ENCODE results near the gene ASB1.

Gene ASB1

GRCh38 chr2:238473523-238473922, 46.8 kb downstream of the ASB1 start:
- DNase-seq, result no peak

DNA sequence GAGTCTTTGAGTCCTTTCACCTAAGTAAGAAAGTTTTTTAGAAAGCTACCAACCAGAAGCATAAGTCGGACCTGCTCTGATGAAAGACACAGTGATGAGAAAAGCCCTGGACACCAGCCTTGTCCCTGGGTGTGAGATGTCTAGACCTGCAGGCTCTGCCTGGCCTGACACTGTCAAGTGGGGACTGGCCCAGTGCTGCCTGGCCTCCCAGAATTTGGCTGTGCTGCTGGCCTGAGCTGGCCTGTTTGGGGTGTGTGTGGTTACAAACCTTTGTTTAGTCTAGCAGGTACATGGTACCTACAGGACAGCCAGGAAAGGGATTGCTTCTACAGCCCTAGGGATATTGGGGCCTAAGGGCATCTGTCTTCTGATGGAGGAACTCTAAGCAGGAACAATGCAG, 48.3 kb downstream of the ASB1 start:
- DNase-seq, result no peak

DNA sequence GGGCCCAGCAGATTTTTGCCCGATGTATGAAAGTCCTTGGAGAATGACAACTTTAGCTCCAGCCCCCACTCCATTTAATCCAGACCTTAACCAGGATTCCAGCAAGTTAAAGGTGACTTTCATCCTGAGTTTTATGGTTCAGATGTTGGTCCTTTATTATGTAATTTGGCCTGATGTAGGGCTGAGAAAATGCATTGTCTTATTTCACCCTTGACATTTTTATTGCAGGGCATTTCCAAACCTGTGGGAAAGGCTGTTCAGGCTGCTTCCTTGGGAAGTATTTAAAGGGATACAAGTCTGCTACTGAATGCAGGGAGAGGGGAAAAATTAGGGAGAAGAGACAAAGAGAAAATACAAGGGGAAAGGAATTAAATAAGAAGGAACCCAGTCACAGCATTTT, 48.8 kb downstream of the ASB1 start:
- no peak for DNase-seq

- DNase-seq, result no peak
These were observed 49.5 kb downstream of the ASB1 start for GRCh38 chr2:238476258-238476657.

- DNase-seq, result no peak
These were observed 51.5 kb downstream of the ASB1 start for GRCh38 chr2:238478216-238478615.

- DNase-seq, result no peak
These were observed 53.1 kb downstream of the ASB1 start for GRCh38 chr2:238479847-238480246.

DNA sequence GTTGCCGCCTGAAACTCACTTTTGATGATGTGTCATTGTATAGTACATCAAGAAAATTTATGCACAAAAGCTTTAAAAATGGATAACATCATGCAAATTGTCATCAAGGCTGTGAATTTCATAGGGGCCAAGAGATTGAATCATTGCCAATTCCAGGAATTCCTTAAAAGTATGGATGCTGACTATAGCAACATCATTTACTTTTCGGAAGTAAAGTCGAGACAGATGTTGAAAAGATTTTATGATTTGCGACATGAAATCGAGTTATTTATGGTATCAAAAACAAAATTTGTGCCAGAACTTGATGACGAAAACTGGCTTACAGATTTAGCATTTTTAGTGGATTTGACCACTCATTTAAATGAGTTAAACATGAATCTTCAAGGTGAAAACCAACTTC, 56.3 kb downstream of the ASB1 start:
- DNase-seq, result no peak

DNA sequence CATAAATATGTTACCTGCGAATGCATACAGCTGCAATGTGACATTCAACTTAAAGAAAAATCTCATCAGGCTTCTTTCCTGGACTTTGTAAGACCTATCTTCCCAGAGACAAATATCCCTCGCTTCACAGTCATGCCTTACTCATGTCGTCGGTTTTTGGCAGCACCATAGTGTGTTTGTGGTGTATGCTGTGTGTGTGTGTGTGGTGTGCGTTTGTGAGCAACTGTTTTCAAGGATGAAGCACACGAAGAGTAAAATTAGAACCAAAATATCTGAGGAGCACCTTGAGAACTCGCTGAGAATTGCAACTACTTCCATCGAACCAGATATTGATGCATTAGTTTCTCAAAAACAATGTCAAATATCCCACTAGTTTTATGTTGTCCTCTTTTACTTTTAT, 56.9 kb downstream of the ASB1 start:
- no peak for DNase-seq

GRCh38 chr2:238484522-238485452, 58.1 kb downstream of the ASB1 start:
- DNase-seq, result no peak

DNA sequence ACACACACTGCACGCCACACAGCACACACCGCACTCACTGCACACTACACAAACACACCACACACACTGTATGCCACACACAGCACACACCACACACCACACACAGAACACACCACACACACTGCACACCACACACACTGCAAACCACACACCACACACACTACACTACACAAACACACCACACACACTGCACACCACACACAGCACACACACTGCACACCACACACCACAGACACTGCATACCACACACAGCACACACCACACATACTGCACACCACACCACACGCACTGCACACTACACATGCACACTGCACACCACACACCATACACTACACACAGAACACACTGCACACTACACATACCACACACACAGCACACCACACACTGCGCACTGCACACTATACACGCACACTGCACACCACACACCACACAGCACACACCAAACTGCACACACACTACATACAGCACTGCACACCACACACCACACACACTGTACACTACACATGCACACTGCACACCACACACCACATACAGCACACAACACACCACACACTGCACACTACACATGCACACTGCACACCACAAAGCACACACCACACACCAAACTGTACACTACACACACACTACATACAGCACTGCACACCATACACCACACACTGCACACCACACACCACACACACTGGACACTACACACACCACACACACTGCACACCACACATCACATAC, 59.6 kb downstream of the ASB1 start:
- no peak for DNase-seq

GRCh38 chr2:238487134-238487533, 60.4 kb downstream of the ASB1 start:
- DNase-seq, result no peak

DNA sequence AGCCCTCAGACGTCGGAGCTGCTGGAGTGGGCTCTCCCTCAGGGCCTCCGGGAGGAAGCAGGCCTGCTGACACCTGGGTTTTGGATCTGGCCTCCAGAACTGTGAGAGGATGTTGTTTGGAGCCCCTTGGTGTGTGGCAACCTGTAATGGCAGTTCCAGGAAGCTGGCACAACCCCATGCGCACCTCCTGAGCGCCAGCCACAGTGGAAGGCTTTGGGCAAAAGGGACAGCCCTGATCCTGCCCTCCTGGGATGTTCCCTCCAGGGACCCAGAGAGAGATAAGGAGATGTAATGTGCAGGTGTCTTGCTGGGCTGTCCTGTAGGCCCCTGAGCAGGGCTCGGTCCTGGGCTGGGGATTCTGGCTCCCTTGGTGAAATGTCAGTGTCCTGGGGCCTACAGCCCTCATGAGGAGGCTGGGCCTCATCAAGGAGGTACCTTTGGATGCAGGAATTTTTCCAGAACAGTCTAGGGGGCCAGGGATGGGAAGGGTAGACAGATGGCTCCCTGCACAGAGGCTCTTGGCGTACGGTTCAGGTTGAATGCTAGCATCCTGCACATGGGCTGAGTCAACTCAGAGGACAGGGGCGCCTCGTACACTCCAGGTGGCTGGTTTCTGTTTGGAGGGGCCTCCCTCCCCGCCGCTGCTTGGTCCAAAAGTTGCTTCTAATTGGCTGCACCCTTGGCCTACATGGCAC, 61.1 kb downstream of the ASB1 start:
- no peak for DNase-seq

- DNase-seq, result no peak
These were observed 61.7 kb downstream of the ASB1 start for GRCh38 chr2:238488347-238488826.

- no peak for DNase-seq
These were observed 62.7 kb downstream of the ASB1 start for GRCh38 chr2:238489431-238489830.

DNA sequence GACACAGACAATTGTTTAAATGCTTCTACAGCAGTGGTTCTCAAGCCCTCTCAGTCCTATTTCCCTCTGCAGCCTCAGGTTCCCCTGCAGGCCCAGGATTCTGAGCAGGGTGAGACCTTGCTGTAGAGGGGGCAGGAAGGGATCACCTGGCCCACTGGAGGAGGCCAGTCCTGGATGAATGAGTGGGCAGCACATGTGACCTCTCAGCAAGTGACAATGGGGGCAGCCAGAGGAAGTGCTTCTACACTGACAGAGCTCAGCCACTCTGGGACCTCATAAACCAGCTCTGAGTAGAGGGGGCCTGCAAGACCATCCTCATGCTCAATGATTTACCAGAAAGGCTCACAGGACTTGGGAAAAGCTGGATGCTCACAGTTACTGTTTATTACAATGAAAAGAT, 63.2 kb downstream of the ASB1 start:
- no peak for DNase-seq

DNA sequence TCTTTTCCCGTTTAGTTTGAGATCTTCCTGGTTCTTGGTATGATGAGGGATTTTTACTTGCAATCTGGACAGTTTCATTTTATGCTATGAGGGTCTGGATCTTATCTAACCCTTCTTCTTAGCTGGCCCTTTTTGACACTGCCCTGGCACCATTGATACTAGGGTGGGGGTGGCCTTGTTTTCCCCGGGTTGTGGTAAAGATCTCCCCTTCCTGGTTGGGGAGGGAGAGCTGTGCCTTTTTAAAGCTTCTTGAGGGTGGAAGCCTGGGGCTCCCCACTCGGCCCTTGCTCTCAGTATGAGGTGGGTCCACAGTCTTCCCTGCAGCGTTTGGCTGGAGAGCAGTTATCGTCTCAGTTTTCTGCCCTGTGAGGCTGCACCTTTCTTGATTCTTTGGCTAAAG, 66.1 kb downstream of the ASB1 start:
- no peak for DNase-seq

DNA sequence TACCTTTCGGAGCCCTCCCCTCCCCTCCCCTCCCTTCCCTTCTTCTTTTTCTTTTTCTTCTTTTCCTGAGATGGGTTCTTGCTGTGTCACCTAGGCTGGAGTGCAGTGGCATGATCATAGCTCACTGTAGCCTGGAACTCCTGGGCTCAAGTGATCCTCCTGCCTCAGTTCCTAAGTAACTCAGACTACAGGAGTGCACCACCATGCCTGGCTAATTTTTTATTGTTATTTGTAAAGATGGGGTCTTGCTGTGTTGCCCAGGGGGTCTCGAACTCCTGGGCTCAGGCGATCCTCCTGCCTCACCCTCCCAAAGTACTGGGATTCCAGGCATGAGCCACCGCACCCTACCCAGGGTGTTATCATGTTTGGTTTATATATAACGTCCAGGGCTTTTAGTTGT, 66.7 kb downstream of the ASB1 start:
- no peak for DNase-seq

GRCh38 chr2:238493880-238494572, 67.3 kb downstream of the ASB1 start:
- DNase-seq, result peak; percentile 11

DNA sequence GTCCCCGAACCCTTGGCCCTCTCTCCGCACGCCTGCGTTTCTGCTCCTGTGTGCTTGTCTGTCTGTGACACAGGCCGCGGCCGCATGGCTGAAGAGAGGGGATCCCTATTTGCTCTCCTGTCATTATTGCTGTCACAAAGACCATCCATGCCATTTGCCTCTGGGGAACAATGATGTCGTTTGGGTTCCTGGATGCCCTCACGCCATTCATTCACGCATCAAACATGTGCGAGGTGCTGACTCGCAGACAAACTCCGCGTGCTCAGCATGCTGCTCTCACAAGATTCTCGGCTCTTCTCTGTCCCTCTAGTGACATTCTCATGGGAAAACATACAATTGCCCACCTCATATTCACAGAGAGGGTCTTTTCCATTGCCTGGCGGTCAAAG, 67.8 kb downstream of the ASB1 start:
- DNase-seq, result no peak

- DNase-seq, result no peak
These were observed 68.7 kb downstream of the ASB1 start for GRCh38 chr2:238495422-238495821.

DNA sequence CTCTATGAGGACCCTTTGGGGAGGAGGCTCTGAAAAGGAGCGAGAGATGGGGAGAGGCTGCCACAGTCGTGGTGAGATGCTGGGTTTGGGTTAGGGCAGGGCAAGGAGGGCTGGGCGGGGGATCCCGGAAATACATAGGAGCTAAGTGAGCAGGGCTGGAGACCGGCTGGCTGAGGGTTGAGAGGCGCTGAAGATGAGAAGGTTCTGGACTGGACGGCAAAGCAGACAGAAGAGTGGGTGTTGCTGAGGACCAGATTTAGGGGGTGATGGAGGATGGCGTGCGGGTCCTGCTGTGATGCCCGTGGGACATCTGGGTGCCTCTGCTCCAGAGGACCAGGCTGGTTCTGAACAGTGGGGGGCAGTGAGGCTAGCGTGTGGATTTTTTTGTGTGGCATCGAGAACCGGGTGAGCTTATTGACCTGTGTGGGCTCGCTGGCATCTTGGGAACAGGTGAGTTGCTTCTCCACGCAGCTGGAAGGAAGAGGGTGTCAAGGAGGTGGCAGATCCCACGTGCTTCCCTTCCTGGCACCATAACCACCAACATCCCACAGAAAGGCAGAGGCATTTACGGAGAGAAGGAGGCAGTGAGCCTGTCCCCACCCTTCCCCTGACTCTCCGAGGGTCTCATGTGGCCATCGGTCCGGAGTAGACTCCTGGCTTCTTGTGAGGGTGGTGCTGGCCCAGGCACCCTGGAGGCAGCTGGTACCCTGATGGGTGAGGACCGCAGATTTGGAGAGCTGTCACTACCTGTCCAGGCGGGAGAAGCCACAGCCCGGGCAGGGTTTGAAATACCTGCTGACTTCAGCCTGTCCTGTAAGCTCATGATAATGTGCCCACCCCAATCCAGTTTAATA, 70.3 kb downstream of the ASB1 start:
- DNase-seq, result no peak

- no peak for DNase-seq
These were observed 70.9 kb downstream of the ASB1 start for GRCh38 chr2:238497610-238498005.

All from stimulated activated CD4-positive, alpha-beta T cell treated with anti-CD3 and anti-CD28 coated beads, Interleukin-4, amount 100 ng/mL, for 24 hours (primary cell).